ENCODE data around the gene MTHFD1.

MTHFD1 gene

DNA sequence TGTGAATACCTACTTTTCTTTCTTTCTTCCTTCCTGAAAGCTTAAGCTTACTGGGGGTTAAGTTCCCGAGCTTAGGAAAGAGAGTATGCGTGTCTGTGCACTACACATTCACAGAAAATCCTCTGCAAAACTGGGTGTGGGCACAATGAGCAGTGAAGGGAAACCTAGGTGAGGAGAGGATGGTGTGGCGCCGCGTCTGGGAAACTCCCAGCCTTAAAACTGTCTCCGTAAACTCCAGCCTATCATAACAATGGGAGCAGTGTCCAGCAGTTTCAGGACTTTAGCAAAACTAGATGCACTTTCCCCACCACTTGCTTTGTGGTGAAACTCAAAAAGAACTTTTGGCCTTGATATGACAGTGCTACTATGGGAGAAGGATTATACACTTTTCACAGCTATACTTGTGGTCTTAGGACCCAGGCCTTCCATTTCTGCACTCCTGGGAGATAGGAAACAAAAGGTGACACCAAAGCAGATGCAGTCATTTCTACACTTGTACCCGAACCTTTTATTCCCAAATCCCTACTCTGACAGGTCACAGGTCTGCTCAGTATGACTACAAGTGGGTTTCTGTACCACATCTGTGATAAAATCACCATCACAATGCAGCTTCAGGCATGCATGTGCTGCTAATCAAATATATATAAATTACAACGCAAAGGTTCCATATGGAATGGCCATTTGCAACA lies 87.6 kb downstream of the MTHFD1 start:
- no peak for FAIRE-seq
- DNase-seq (ENCODE audit: insufficient read length, low spot score): no peak
- TF ChIP-seq POLR2A (IDR thresholded peaks at IDR 0.05; ENCODE audit: low read depth, low read length): no peak
- no peak for TF ChIP-seq SPI1 (IDR thresholded peaks at IDR 0.05; ENCODE audit: low read depth, low read length)

DNA sequence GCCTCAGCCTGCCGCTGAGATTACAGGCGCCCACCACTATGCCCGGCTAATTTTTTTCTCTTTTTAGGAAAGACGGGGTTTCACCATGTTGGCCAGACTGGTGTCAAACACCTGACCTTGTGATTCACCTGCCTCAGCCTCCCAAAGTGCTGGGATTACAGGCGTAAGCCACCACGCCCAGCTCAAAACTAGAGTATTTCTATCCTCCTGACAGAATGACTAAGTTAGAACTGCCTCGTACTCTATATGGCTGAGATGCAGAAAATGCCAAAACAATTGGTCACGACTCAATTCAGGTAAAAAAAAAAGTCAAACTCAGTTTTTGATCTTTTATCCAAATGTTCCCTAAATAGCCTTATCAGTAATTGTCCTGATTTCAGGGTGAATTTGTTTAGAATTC lies 88.3 kb downstream of the MTHFD1 start:
- TF ChIP-seq PAX5 (IDR thresholded peaks at IDR 0.05; ENCODE audit: insufficient read depth, low read length, severe bottlenecking): no peak
- no peak for TF ChIP-seq TAF1 (IDR thresholded peaks at IDR 0.05; ENCODE audit: low read depth, low read length)
- no peak for TF ChIP-seq POU2F2 (IDR thresholded peaks at IDR 0.05; ENCODE audit: low read depth, low read length)
- DNase-seq (ENCODE audit: insufficient read length, low spot score) (no peak), FAIRE-seq (no peak)

DNA sequence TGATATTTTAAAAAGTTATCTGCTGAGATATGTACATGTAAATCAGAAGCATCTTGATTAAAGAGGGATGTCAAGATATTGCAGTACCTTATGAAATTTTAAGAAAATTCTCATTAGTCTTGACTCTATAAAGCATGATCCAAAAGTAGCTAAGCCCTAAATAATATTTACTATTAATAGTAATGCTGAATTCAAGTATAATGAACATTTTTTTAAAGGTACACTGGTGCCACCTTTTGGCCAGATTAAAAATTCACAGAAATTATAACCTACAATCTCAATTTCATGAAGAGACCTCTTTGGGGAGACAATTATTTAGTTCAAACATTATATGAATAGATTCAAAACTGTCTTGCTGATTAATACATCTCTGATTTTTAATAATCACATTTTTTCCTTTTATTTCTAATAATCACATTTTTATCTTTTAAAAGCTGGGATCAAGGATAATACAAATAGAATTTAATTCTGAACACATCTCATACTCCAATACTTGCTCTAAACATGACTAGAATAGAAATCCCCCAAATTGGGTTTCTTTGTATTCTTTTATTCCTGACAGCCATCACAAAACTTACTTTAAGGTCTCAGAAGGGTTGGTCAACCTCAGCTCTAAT lies 90.6 kb downstream of the MTHFD1 start:
- FAIRE-seq (no peak), DNase-seq (ENCODE audit: insufficient read length, low spot score) (no peak)
- TF ChIP-seq POLR2AphosphoS5 (IDR thresholded peaks at IDR 0.05; ENCODE audit: low read depth, low read length) (no peak), POLR2A (IDR thresholded peaks at IDR 0.05; ENCODE audit: low read depth, low read length) (no peak), TAF1 (IDR thresholded peaks at IDR 0.05; ENCODE audit: low read depth, low read length) (no peak), SPI1 (IDR thresholded peaks at IDR 0.05; ENCODE audit: low read depth, low read length) (no peak), PAX5 (IDR thresholded peaks at IDR 0.05; ENCODE audit: insufficient read depth, low read length, severe bottlenecking) (no peak)

DNA sequence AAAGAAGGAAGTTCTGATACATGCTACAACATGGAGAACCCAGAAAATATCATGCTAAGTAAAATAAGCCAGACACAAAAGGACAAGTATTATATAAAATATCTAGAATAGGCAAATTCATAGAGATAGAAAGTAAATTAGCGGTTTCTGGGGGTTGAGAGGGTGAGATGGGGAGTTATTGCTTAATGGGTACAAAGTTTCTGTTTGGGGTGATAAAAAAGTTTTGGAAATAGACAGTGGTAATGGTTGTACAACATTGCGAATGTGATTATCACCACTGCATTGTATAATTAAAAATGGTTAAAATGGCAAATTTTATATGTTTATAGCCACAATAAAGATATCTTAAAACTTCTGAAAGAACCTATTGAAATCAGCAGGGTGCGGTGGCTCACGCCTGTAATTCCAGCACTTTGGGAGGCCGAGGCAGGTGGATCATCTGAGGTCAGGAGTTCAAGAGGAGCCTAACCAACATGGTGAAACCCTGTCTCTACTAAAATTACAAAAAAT lies 100.5 kb downstream of the MTHFD1 start:
- no peak for TF ChIP-seq POLR2A (IDR thresholded peaks at IDR 0.05; ENCODE audit: low read depth, low read length)
- no peak for TF ChIP-seq PAX5 (IDR thresholded peaks at IDR 0.05; ENCODE audit: insufficient read depth, low read length, severe bottlenecking)
- TF ChIP-seq SPI1 (IDR thresholded peaks at IDR 0.05; ENCODE audit: low read depth, low read length): no peak
- no peak for TF ChIP-seq POU2F2 (IDR thresholded peaks at IDR 0.05; ENCODE audit: low read depth, low read length)
- no peak for TF ChIP-seq POLR2AphosphoS5 (IDR thresholded peaks at IDR 0.05; ENCODE audit: low read depth, low read length)
- TF ChIP-seq TAF1 (IDR thresholded peaks at IDR 0.05; ENCODE audit: low read depth, low read length): no peak
- FAIRE-seq: no peak

DNA sequence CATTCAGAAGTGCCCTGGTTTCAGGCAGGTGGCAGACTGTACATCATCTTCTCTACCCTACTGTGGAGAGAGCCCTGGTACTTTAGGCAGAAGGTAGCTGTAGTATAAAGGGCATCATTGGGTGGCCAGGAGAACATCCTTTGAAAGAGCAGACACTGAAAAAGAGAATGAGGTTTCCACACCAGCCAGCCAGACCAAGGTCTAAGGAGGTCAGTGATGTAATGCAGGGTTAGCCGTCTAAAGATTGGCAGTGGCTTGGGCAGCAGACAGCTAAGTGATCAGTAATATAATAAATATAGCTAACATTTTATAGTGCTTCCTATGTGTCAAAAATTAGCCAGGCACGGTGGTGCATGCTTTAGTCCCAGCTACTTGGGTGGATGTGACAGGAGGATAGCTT lies 103.5 kb downstream of the MTHFD1 start:
- DNase-seq (ENCODE audit: insufficient read length, low spot score) (no peak), FAIRE-seq (no peak)
- no peak for TF ChIP-seq TAF1 (IDR thresholded peaks at IDR 0.05; ENCODE audit: low read depth, low read length)
- no peak for TF ChIP-seq SPI1 (IDR thresholded peaks at IDR 0.05; ENCODE audit: low read depth, low read length)
- no peak for TF ChIP-seq POLR2AphosphoS5 (IDR thresholded peaks at IDR 0.05; ENCODE audit: low read depth, low read length)
- no peak for TF ChIP-seq POLR2A (IDR thresholded peaks at IDR 0.05; ENCODE audit: low read depth, low read length)
- TF ChIP-seq PAX5 (IDR thresholded peaks at IDR 0.05; ENCODE audit: insufficient read depth, low read length, severe bottlenecking): no peak

More for the DNA sequence above, 100.5 kb downstream of the MTHFD1 start:
- no peak for DNase-seq (ENCODE audit: insufficient read length, low spot score)

DNA sequence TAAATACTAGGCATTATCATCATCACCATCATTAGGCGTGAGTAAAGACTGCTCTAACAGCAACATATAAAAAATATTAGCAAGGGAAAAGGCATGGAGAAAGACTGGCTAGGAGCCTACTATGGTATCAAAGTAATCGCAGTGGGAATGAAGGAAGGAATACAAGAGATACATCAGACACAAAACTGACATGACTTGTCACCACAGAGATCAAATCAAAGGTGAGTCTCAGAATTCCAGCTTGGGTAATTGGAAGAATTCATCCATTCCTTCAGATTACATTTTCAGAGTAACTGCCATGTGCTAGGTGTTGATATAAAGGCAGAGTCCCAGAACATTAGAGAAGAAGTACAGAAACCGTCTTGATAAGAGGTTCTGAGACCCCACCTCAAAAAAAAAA lies 105.3 kb downstream of the MTHFD1 start:
- FAIRE-seq (no peak), DNase-seq (ENCODE audit: insufficient read length, low spot score) (no peak)
- TF ChIP-seq PAX5 (IDR thresholded peaks at IDR 0.05; ENCODE audit: insufficient read depth, low read length, severe bottlenecking) (no peak), POLR2A (IDR thresholded peaks at IDR 0.05; ENCODE audit: low read depth, low read length) (no peak), TAF1 (IDR thresholded peaks at IDR 0.05; ENCODE audit: low read depth, low read length) (no peak), POU2F2 (IDR thresholded peaks at IDR 0.05; ENCODE audit: low read depth, low read length) (no peak), SPI1 (IDR thresholded peaks at IDR 0.05; ENCODE audit: low read depth, low read length) (no peak), POLR2AphosphoS5 (IDR thresholded peaks at IDR 0.05; ENCODE audit: low read depth, low read length) (no peak)

DNA sequence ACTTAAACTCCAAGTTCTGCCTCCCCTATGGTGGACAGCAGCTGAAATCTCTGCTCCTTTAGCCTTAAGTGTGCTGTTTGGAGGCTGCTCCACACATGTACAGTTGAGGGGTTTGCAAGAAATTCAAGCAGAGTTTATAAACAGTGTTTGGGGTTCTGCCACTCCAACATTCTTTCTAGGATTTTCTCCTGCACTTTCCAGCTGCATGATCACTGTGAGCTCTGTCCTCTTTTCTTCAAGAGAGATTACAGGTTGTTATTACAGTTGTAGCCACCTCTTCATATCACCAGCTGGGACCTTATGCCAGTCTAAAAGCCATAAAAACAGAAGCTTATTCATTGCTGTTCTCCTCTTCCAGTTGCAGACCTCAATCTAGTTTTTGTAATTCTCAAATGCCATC lies 107.1 kb downstream of the MTHFD1 start:
- no peak for TF ChIP-seq PAX5 (IDR thresholded peaks at IDR 0.05; ENCODE audit: insufficient read depth, low read length, severe bottlenecking)
- no peak for TF ChIP-seq POLR2AphosphoS5 (IDR thresholded peaks at IDR 0.05; ENCODE audit: low read depth, low read length)
- FAIRE-seq: no peak

DNA sequence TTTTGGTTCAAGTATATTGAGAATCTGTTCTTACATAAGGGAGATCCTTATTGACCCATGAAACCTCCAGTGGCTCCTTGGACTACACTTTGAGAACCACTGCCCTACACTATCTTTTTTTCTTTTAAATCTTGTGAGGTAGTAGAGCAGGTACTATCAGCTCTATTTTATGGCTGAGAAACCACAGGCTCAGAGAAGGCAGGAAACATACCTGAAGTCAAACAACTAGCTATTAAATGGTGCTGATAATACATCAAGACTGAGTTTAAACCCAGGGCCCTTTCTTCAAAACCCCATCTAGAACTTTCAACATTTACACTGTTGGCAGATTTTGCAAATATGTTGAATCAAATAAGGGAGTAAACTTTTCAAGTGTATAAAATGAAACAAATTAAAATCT lies 108.6 kb downstream of the MTHFD1 start:
- DNase-seq (ENCODE audit: insufficient read length, low spot score) (no peak), FAIRE-seq (no peak)
- no peak for TF ChIP-seq POU2F2 (IDR thresholded peaks at IDR 0.05; ENCODE audit: low read depth, low read length)

More for the DNA sequence above, 107.1 kb downstream of the MTHFD1 start:
- DNase-seq (ENCODE audit: insufficient read length, low spot score): no peak

DNA sequence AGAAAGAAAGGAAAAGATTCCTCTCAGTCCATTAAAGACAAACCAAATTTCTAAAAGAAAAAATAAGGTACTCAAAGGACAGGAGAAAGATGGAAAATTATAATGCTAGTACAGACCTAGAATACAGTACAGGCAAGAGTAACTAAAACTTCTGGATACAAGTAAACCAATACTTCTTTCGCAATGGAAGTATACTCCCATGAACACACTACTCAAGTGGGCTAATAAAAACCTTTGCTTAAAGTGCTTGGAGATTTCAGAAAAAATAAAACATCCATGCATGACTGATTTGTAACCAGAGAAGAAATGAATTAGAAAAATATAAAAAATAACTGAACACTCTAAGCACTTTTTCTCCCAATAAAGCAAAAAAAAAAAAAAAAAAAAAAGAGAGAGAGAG lies 111.9 kb downstream of the MTHFD1 start:
- no peak for TF ChIP-seq PAX5 (IDR thresholded peaks at IDR 0.05; ENCODE audit: insufficient read depth, low read length, severe bottlenecking)
- no peak for TF ChIP-seq POLR2AphosphoS5 (IDR thresholded peaks at IDR 0.05; ENCODE audit: low read depth, low read length)
- no peak for TF ChIP-seq SPI1 (IDR thresholded peaks at IDR 0.05; ENCODE audit: low read depth, low read length)
- no peak for TF ChIP-seq TAF1 (IDR thresholded peaks at IDR 0.05; ENCODE audit: low read depth, low read length)
- TF ChIP-seq POLR2A (IDR thresholded peaks at IDR 0.05; ENCODE audit: low read depth, low read length): no peak
- no peak for TF ChIP-seq POU2F2 (IDR thresholded peaks at IDR 0.05; ENCODE audit: low read depth, low read length)
- FAIRE-seq: no peak
- DNase-seq (ENCODE audit: insufficient read length, low spot score): no peak

DNA sequence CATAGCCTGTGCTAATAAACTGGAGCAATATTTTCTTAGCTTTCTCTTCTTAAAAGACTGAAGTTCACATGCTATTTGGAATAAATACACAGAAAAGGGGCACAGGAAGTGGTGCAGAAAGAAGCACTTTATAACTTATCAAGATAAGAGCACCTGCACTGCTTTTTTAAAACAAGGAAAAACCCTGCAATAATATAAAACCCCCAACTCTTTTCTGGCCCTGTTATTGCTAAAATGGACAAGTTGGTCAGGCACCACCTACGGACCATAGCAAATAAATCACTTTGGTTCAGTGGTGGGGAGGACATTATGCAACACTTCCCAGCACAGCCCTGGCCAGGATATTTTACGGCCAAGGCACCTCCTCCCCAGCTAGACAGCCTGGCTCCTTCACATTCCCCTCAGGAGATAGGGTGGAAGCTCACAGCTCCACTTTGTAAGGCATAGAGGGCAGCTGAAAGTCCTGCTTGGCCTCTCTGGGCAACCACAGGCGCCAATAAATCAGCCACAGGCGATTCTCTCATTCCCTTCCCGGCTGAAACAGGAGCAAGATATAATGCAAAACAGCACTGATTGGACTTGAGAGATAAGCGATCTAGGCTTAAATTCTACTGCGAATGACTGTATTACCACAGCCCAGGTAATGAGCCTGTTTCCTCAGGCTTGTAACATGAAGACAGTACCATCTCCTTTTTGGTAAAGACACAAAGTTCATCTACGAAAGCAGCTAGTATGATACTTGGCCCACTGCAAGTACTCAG lies 113.4 kb downstream of the MTHFD1 start:
- DNase-seq (ENCODE audit: insufficient read length, low spot score) (no peak), FAIRE-seq (peak; percentile 65)

More for the DNA sequence above, 113.4 kb downstream of the MTHFD1 start:
- TF ChIP-seq POLR2A (IDR thresholded peaks at IDR 0.05; ENCODE audit: low read depth, low read length) (no peak), POLR2AphosphoS5 (IDR thresholded peaks at IDR 0.05; ENCODE audit: low read depth, low read length) (no peak), POU2F2 (IDR thresholded peaks at IDR 0.05; ENCODE audit: low read depth, low read length) (no peak), PAX5 (IDR thresholded peaks at IDR 0.05; ENCODE audit: insufficient read depth, low read length, severe bottlenecking) (no peak), SPI1 (IDR thresholded peaks at IDR 0.05; ENCODE audit: low read depth, low read length) (no peak), TAF1 (IDR thresholded peaks at IDR 0.05; ENCODE audit: low read depth, low read length) (no peak)
